Thyroid gland (tissue), 4 donors: Measurements from ENCODE around the gene GRIA4. TPM values are rescaled to one million over a fixed set of nuclear protein-coding genes. Genes with fewer than 3 reads are reported as not detected.

ENCODE experiments used
- DNase-seq, 2 donors: peaks; one replicate each; pipeline ENCODE4 v3.0.0-alpha.2; 2019
- H3K27ac ChIP-seq, 3 donors: fragments of 200-600 bp; sonication (generic); 1 replicate in 2 of 3; 2 replicates in 1 of 3; pipeline ENCODE4 v1.5.1; 2016 to 2019; ENCODE audit warnings: mild to moderate bottlenecking in 1 of 3, moderate library complexity in 1 of 3
- H3K27me3 ChIP-seq: fragments of 200-600 bp; sonication (generic); one replicate; pipeline ENCODE4 v1.5.1; 2019
- H3K36me3 ChIP-seq, 2 donors: fragments of 200-600 bp; sonication (generic); one replicate each; pipeline ENCODE4 v1.5.1; 2016 to 2019
- H3K4me1 ChIP-seq, 2 donors: fragments of 200-600 bp; sonication (generic); one replicate each; pipeline ENCODE4 v1.5.1; 2017 to 2019
- H3K4me3 ChIP-seq, 3 donors: fragments of 200-600 bp; sonication (generic); replicated peaks in 1 of 3; 1 replicate in 2 of 3; 2 replicates in 1 of 3; pipeline ENCODE4 v1.5.1; 2016; ENCODE audit warnings: mild to moderate bottlenecking in 1 of 3
- H3K9me3 ChIP-seq: fragments of 200-600 bp; sonication (generic); one replicate; pipeline ENCODE4 v1.5.1; 2017
- CTCF ChIP-seq, 6 experiments: fragments of 200-600 bp in 3 of 6; fragments of 450-650 bp in 3 of 6; sonication (generic) in 3 of 6; IDR thresholded peaks; one replicate each; pipeline ENCODE4 v1.5.1; 2016 to 2019; ENCODE audit warnings: antibody characterized with exemption in 6 of 6, mild to moderate bottlenecking in 2 of 6, inconsistent platforms in 1 of 6, moderate library complexity in 1 of 6
- POLR2A ChIP-seq, 2 donors: fragments of 450-650 bp; IDR thresholded peaks; one replicate each; pipeline ENCODE4 v1.6.1; 2017; ENCODE audit warnings: antibody characterized with exemption in 2 of 2, mild to moderate bottlenecking in 2 of 2, moderate library complexity in 1 of 2
- WGBS, 2 donors: methylation state at CpG; one replicate each; pipeline ENCODE4 v1.1.5; 2017; 5-methylcytosine and 5-hydroxymethylcytosine counted together
- intact Hi-C: fragments of 100-400 bp; cut with DNase I; formaldehyde crosslinking; loops from one replicate; pipeline ENCODE4 v1.15.1; 2023
- small RNA-seq: library from RNA; depleted of rRNA; stranded (forward); fragments of <200 nt; gene quantifications from one replicate; pipeline ENCODE3, GENCODE V24; 2016
- total RNA-seq, 4 donors: library from RNA; depleted of rRNA; stranded (reverse); fragments of >200 nt; gene quantifications; one replicate each; pipeline ENCODE4 v1.2.3, GENCODE V29; 2016

The GRIA4 gene
- total RNA-seq, 4 donors from 2014 or later: 0.11 TPM; not detected in 3

- peak overlapping the region in 2 of 3 donors; percentile 51 to 64 for H3K4me3 ChIP-seq
- H3K4me1 ChIP-seq: peaks cover 20 to 21% of the 10 kb centered on the region in 2 donors
- intact Hi-C loops: loop anchor here (10.0 kb wide), 1 partner anchor 52 kb away; the partner anchor contains the start of genes AASDHPPT and KBTBD3
- WGBS, 2 donors: 88 to 90% methylated on average over 7 of the region's 7 CpGs
- DNase-seq: peak in 1 of 2 donors; percentile 4
- H3K36me3 ChIP-seq: no peaks in the 10 kb centered on the region
- H3K27ac ChIP-seq: peak overlapping the region in 2 of 3 donors; percentile 54 to 64
- no peaks in the 10 kb centered on the region for H3K9me3 ChIP-seq
- no peaks in the 10 kb centered on the region for H3K27me3 ChIP-seq
- TF ChIP-seq POLR2A (IDR thresholded peaks at IDR 0.05): no peak
- no peak for TF ChIP-seq CTCF (IDR thresholded peaks at IDR 0.05)
Observed at GRCh38 chr11:106022795-106023275, 413.0 kb downstream of the GRIA4 start.

- Histone ChIP-seq H3K36me3 (no peaks in the 10 kb centered on the region), H3K27ac (no peak overlapping the region), H3K27me3 (no peaks in the 10 kb centered on the region), H3K4me3 (no peak overlapping the region), H3K4me1 (no peaks in the 10 kb centered on the region), H3K9me3 (no peaks in the 10 kb centered on the region)
- no peak for TF ChIP-seq POLR2A (IDR thresholded peaks at IDR 0.05)
- TF ChIP-seq CTCF (IDR thresholded peaks at IDR 0.05): no peak
- intact Hi-C loops: no loop called here
- 78 to 91% methylated on average over 4 of the region's 4 CpGs for WGBS, 2 donors
- no peak for DNase-seq
Observed at GRCh38 chr11:106030609-106031008, 420.7 kb downstream of the GRIA4 start.

- Histone ChIP-seq H3K4me3 (no peak overlapping the region), H3K9me3 (no peaks in the 10 kb centered on the region), H3K4me1 (no peaks in the 10 kb centered on the region), H3K27me3 (no peaks in the 10 kb centered on the region), H3K27ac (no peak overlapping the region), H3K36me3 (no peaks in the 10 kb centered on the region)
- no peak for DNase-seq
- 70 to 72% methylated on average over 2 of the region's 2 CpGs for WGBS, 2 donors
- TF ChIP-seq CTCF (IDR thresholded peaks at IDR 0.05) (no peak), POLR2A (IDR thresholded peaks at IDR 0.05) (no peak)
- intact Hi-C loops: no loop called here
Observed at GRCh38 chr11:106031202-106031810, 421.4 kb downstream of the GRIA4 start.

Small RNA genes within 50 kb of the gene (small RNA-seq; reads per million reads assigned to genes)
- gene RNU4-55P: not detected
- not detected for gene RNU6-277P
